ENCODE data around the gene MRPL37.
"Not testable (repeated sequence)": the region's sequence is repeated elsewhere in the genome, so short reads cannot be mapped to it uniquely, and the experiment has no call there.

Gene MRPL37

DNA sequence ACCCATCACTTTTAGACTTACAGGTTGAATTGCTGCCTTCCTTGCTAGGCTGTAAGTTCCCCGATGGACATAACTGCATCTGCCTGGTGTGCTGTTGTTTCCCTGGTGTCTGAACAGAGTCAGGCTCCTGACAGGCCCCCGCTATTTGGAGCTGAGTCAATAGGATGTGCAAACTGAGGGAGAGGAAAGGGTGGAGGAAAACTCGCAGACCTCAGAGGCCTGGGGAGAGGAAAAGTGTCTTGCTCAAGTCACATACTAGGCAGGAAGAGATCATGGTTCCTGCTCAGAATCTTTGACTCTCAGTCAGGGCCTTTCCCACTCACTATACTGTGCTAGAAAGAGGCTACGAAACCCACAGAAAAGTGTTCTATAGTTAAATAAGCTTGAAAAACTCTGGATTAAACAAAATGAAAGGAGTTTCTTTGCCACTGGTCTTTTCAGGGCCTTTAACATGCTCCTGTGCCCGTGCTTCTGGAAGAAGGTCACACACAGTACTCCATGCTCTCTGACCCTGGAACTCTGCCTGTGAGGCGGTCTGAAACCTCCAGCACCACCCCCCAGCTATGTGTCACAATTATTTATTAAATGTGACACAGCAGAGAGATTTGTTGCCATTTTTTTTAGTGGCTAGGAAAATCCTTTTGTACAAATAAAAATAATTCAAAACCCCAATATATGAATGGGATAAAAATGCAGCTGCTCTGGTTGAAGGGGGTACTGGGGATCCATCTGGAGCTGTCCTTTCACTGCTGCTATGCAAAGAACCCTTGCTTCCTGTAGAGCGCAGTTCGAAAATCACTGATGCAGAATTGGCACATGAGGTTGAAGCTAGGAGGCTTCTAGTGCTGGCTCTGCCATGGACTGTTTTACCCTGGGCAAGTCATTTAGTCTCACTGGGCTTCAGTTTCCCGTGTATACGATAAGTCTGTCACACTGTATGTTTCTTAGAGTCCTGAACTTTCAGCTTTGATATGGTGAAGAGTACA lies 27.1 kb upstream of the MRPL37 start:
- DNase-seq: no peak

DNA sequence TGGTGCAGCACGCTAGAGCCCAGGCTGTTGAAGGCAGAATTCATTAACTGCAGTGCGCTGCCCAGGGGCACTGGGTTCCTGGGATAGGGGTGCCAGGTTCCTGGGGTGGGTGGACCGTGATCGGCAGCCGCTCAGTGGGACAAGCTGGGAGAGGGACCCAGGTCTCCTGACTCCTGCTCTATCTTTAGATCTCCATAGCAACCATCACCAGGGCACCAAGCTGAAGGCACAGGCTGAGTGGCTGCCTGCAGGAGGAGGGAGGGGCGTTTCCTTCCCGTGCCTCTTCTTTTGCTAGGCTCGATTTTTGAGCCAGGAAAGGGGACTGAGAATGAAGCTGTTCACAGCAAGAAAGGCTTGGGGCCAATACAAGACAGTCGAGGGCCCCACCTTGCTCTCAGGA lies 26.3 kb upstream of the MRPL37 start:
- no peak for DNase-seq

DNA sequence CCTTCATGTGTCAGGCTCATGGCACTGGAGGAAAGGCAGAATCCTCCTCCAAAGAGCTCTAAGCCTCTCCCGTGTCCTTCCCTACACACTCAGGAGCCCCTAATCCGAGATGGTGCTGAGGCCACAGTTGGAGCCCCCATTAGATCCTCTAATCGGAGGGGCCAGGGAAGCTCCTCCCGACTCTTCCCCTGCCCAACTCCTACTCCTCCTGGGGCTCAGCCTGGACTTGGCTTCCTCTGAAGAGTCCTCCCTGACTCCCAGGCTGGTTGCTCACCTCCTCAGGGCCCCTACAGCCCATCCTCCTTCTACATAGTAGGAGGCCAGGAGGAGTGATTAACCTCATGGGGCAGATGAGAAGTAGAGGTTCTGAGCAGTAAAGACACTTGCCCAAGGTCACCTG lies 25.9 kb upstream of the MRPL37 start:
- no peak for DNase-seq

DNA sequence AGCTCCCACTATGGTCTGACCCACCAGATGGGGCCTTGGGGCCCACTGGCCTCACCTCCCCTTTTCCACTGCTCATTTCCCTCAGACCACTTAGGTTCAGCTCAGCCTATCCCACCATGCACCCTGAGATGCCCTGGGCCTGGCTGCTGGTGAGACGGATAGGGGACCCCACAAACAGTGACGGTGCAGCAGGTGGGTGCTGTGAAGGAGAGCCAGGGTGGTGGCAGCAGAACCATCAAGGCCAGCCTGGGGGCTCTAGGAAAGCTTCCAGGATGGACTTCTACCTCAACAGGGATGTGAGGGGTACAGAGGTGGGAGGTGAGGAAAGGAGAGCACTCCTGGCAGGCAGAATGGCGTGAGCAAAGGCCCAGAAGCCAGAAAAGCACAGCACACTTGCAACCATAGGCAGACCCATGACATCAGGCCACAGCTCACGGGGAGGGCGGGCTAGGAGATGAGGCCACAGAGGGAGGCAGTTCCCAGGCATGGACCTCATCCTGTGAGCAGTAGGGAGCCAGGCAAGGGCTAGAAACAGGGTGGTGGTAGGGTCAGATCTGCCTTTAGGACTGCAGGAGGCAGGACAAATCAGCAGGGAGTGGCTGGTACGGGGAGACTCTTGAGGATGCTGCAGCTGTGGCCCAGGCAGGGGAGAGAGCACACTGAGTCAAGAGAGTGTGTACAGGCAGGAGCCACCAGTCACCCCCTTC lies 23.2 kb upstream of the MRPL37 start:
- DNase-seq: no peak

DNA sequence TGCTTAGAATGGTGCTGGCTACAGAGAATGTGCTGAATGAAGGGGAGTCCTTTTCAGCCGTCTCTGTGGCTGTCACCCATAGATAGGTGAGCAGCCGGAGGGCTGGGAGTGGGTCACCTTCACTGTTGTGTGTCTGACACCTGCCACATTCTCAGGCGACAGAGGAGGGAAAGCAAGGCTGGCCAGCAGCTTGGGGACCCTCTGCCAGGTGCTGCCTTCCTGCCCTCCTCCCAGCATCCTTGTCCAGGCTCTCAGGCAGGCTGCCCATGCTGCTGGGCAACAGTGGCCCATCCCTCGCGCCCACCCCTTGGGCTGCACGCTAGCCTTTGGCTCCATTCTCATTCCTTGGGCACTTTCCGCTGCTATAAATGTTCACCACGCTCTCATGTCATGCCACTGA lies 22.2 kb upstream of the MRPL37 start:
- DNase-seq: no peak

DNA sequence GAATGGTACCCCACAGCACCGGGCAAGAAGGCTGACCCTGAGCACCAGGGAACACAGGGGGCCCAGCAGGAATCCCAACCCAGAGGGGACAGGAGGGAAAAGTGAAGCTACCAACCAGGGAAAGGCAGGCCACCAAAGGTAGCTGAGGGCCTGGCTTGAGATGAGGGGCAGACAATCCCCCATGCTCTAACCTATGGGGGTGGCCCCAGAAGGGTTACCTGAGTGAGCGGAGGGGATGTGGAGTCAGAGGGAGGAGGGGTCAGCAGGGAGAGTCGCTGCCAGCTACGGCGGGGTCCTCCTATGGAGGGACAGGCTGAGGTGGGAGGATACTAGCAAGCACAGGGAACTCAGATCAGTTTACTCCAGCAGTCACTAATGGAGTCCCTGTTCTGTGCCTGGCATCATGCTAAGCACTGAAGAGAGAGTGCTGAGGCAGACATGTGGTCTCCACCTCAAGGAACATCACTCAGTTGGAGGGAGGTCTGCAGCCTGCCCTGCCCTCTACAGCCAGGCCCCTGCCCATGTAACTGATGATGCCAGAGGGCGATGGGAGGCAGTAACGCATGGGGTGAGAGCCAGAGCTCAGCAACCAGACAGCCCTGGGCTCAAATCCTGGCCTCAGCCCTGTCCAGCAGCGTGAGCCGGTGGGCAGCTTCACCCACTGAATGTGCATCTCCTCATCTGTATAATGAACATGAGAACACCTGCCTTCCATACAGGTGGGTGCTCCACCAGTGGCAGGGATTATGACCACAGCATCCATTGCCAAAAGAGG lies 21.5 kb upstream of the MRPL37 start:
- DNase-seq: no peak

DNA sequence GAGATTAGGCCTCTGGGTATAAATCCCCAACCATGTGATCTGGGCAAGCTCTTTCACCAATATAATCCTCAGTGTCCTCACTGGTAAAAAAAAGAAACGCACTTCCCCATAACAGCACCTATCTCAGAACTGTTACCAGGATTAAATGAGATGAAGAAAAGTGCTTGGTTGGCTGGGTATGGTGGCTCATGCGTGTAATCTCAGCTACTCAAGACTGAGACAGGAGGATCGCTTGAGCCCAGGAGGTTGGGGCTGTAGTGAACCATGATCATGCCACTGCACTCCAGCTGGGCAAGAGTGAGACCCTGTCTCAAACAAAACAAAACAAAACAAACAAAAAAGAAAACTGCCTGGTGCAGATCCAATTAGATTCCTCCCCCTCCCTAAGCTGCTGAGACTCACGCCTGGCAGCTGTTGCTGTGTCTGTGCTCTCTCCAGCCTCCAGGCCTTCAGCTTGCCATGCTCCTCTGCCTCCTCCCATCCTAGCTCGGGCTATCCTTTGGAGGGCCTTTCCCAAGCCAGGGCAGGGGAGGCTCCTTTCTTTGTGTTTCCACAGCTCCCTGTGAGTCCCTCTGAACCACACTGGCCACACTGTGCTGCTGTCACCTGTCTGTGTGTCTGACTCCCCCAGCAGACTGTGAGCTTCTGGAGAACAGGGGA lies 19.1 kb upstream of the MRPL37 start:
- no peak for DNase-seq

DNA sequence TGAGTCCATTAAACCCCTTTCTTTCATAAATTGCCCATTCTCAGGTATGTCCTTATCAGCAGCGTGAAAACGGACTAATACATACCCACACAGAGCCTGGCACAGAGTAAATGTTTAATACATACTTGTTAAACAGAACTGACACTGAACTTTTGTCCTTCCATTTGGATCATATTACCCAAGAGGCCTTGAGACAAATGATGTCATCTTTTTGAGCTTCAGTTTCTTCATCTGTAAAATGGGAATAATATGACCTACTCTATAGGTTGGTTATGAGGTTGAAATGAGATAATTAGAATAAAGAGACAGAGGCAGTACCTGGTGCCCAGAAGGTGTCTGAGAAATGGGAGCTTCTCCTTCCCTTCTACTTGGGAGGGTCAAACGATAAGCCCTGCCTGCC lies 13.9 kb upstream of the MRPL37 start:
- no peak for DNase-seq

DNA sequence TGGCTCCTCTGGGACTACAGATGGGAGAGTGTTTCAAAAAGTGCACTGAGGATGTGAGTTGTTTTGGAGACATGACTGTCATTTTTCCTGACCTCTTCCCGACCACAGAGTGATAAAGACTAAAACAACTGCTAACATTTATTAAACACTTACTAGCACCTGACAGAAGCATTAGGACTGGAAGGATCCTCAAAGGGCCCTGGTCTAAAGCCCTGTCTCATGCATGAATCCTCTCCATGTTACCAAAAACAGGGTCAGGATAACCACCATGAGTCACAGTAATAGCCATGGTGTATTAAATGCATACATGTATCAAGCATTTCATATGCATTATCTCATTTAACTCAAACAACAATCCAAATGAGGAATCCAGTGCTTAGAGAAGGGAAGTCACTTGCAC lies 11.7 kb upstream of the MRPL37 start:
- no peak for DNase-seq

DNA sequence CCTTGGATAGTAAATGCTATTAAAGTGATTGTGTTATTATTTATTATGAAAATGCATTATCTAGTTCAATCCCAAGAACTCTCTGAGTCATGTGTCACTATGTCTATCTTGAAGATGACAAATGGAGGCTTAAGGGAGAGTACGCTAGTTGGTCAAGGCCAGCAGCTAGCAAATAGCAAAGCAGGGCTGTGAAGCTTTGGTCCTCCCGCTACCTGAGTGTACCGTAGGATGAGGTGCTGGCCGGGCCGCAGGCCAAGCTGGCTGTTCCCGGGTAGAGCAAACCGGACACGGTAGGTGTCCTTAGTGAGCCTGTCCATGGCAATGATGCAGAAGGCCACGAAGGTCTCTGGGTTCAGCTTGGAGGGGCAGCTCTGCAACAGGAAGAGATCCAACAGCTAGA lies 9.4 kb upstream of the MRPL37 start:
- no peak for DNase-seq

DNA sequence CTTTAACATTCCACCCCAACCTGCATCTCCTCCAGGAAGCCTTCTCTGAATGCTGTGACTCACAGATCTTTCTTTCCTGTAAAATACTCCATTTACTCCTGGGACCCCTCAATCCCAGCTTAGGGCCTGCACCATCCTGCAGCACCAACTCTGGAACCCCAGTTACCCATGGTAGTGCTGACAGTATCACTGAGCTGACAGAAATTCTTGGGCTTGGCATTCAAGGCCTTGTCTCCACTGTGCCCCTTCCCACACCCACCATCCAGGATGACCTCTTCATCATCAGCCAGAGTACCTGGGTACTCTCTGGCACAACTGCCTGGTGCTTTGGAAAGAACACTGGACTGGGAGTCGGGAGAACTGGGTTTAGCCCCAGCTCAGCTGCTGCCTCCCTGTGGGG lies 8.4 kb upstream of the MRPL37 start:
- DNase-seq: no peak

DNA sequence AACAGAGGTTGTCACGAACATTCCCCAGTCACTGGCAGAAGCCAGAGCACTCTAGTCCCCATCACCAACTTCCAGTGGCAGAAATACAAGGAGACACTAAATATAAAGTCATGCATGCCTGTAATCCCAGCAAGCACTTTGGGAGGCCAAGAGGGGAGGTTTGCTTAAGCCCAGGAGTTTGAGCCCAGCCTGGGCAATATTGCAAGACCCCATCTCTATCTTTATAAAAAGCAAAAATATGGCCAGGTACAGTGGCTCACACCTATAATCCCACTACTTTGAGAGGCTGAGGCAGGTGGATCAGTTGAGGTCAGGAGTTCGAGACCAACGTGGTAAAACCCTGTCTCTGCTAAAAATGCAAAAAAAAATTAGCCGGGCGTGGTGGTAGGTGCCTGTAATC lies 6.5 kb upstream of the MRPL37 start:
- DNase-seq: no peak

DNA sequence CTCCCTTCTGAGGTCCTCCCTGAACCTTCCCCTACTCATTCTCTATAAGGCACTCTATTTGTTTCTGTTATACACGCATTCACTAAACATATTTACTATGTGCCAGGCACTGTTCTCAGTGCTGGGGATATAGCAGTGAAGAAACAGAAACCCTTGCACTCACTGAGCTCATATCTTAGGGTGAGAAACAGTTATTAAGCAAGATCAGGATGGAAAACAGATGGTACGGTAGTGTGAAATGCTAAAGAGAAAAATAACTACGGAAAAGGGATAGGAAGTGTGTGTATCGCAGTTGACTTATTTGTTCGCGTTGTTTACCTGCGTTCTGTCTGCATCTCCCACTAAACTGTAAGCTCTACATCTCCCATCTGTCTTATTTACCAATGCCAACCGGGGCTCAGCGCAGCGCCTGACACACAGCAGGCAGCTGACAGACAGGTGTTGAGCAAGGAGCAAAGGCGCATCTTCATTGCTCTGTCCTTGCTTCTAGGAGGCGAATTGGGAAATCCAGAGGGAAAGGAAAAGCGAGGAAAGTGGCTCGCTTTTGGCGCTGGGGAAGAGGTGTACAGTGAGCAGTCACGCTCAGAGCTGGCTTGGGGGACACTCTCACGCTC lies 709 bp upstream of the MRPL37 start:
- DNase-seq: no peak

DNA sequence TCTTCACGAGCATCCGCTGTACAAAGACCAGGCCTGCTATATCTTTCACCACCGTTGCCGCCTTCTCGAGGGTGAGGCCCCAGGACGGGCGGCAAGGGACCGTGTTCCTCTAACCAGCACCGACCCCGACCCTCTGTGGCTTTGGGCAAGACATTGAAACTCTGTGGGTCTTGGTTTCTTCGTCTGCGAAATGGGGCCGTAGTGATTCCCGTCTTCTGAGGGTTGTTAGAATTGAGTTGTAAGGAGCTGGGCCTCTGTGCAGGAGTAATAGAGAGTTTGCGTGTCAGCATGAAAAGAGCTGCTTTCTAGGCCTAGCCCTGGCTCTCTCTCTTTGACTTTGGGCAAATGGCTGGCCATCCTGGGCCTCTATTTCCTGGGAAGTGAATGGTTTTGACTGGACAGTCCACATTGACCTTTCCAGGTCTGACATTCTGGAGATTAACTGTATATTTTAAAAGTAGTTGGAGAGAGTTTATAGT lies 591 bp downstream of the MRPL37 start:
- DNase-seq: no peak

DNA sequence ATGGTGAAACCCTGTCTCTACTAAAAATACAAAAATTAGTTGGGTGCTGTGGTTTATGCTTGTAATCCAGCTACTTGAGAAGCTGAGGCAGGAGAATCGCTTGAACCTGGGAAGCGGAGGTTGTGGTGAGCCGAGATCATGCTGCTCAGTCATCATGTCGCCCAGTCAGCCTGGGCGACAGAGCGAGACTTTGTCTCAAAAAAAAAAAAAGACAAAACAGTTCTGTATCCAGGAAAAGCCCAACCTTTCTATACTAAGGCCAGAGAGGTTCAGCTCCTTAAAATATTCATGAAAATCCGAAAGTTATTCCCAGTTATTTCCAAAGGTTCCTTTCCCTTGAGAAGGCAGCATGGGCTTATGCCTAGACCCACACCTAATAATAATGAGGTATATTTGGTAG lies 4.2 kb downstream of the MRPL37 start:
- no peak for DNase-seq

DNA sequence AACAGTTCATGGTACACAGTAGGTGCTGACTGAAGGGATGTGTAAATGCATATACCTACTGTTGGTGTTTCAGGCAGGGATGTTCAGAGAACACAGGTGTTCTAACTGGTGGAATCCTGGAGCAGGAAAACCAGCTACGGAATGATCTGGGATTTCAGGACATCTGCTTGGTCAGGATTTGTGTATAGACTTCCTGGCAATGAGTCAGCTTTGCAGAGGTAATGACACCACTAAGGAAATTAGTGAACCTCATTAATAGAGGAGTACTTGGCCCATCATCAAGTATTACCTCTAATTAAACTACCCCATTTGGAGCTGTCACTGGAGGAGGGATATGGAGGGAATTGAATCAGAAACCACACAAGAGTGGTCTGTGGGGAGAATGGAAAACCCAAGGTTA lies 7.3 kb downstream of the MRPL37 start:
- DNase-seq: no peak

DNA sequence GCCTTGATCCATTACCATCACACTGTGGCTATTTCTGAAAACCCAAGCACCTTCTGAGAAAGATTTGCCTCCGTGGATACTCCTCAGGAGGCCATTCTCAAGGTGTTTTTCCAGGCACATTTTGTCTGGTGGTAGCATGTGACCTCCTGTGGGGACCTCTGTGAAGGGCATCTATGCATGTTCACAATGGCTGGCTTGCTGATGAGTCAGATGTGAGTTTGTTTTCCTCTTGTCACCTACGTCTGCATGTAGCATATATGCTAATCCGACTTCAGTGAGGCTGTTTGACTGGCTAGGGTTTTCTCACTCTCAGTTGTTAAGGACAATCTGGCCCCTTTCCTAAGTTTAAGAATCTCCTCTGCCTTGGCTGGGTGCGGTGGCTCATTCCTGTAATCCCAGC lies 7.9 kb downstream of the MRPL37 start:
- DNase-seq: not testable (repeated sequence)

DNA sequence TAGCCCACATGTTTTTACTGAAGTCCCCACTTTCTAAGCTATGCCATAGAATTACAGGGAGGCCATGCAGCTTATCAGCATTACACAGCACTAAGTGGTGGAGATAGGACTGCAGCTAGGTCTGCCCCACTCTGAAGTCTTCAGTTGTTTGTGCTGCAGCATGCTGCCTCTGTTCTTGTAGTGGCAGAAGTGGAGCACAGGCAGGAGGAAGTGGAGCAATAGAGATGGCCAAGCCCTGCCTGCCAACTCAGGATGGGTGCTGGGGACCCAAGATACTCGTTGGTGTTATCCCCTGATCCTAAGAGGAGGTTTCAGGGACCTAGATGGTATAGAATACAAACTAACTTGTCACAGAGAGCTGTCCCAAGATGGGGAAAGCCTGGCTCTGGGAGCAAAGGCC lies 12.9 kb downstream of the MRPL37 start:
- no peak for DNase-seq

DNA sequence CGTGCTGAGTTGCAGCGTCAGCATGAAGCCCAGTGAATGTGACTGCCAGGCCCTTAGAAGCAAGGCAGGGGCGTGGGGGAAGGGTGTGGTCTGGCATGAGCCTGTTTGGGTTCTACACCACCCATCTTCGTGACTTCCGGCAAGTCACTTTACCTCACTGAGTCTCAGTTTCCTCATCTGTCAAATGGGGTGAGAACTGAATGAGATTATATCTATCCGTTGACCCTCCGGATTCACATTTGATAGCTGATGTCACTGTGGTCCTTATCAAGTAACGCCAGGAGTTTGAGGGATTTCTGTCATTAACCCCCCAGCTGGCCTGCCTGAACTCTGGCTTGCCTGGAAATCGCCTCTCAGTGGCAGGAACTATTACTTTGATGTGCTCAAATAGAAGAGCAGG lies 15.6 kb downstream of the MRPL37 start:
- no peak for DNase-seq

DNA sequence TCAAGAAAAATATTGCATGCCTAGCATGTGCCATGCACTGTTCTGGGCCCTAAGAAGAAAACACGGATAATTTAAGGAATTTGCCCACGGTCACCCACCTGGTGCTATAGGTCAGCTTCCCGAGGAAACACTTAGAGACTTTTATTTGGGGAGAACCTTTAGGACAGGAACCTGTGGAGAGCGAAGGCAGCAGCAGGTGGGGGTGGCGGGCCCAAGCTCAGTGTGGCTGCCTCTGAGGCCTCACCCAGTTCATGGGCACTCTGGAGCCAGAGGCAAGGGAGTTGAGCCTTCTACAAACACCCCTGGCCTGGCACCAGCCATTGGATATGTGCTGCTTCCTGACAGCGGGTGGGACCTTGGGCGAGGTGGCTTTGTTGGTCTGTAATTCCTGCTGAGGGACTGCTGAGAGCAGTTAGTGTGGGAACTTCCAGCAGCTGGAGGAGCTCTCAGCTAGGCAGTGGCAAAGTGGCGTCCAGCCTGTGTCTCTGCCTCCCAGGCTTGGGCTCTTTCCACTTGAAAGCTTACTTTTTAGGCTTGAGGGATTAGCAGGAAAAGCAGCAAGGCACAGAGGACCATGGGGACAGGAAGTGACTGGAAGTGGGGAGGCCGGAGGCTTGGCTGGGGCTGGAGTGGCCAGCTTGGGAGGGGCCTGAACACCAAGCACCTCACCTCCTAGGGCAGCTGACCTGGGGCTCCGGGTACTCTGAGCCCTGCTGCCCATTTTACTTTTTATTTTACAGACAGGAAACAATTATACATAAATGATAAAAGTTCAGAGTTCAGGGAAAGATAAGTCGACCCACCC lies 19.1 kb downstream of the MRPL37 start:
- DNase-seq: no peak

DNA sequence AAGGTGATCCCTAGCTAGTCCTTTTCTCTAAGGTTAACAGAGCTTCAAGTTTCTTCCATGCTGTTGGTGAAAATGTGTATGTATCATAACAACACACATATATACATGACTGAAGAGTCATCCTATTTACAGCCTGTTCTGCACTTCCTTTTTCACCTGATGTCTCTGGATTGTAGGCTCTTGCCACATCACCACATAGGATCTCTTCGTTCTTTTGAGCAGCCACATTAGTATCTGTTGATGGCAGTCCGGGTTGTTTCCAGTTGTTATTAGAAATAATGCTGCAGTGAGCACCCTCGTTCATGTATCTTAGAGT lies 19.7 kb downstream of the MRPL37 start:
- no peak for DNase-seq
